Lower leg skin (tissue), 4 donors: Measurements from ENCODE around the gene AKR1C1. TPM values are rescaled to one million over a fixed set of nuclear protein-coding genes. Genes with fewer than 3 reads are reported as not detected.

Experiments used
- DNase-seq, 2 donors: peaks; one replicate each; pipeline ENCODE4 v3.0.0-alpha.2; 2019; ENCODE audit warnings: low spot score in 2 of 2
- H3K4me3 ChIP-seq: fragments of 200-600 bp; sonication (generic); 2 replicates; pipeline ENCODE4 v1.5.1; 2017; ENCODE audit warnings: mild to moderate bottlenecking, low read depth; ENCODE audit not compliant: poor library complexity, severe bottlenecking
- POLR2A ChIP-seq, 2 donors: fragments of 450-650 bp; IDR thresholded peaks; one replicate each; pipeline ENCODE4 v1.6.1; 2016 to 2017; ENCODE audit warnings: antibody characterized with exemption in 2 of 2, mild to moderate bottlenecking in 1 of 2, moderate library complexity in 1 of 2
- WGBS, 2 donors: methylation state at CpG; one replicate each; pipeline ENCODE4 v1.1.5; 2018; 5-methylcytosine and 5-hydroxymethylcytosine counted together
- intact Hi-C: fragments of 100-400 bp; cut with DNase I; formaldehyde crosslinking; loops from one replicate; pipeline ENCODE4 v1.15.0; 2023; ENCODE audit warnings: low total_unique reads
- total RNA-seq, 4 donors: library from RNA; depleted of rRNA; stranded (reverse); fragments of >200 nt; gene quantifications; one replicate each; pipeline ENCODE4 v1.1.0, GENCODE V29; 2016
- TF ChIP-seq, protein P1 (sequence below), 3 donors: fragments of 450-650 bp; IDR thresholded peaks; one replicate each; pipeline ENCODE4 v1.5.1; 2016; ENCODE audit warnings: antibody characterized with exemption in 3 of 3, mild to moderate bottlenecking in 3 of 3, moderate library complexity in 2 of 3

Gene AKR1C1
- total RNA-seq, 4 donors from 2014 or later, result 16.3 to 44.4 (median 31.3) TPM

DNA sequence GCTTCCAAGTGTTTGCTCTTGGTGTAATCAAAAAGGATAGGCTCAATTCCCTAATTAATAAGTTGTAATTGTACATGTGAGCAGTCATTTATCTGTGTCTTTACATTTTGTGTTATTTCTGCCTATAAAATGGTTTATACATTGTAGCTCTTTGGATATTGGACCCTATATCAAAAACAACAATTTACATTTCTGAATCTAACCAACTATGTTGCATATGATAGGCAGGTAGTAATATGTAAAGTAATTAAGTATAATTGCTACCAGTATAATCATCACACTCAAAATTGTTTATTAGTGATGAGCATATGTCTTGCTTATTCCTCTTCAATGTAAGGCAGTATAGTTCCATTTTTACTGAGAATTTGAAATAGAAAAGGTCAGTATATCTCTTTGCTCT is 13.8 kb downstream of the AKR1C1 start:
- intact Hi-C loops, result no loop called here
- no peak overlapping the region for H3K4me3 ChIP-seq
- TF ChIP-seq, protein P1, sequence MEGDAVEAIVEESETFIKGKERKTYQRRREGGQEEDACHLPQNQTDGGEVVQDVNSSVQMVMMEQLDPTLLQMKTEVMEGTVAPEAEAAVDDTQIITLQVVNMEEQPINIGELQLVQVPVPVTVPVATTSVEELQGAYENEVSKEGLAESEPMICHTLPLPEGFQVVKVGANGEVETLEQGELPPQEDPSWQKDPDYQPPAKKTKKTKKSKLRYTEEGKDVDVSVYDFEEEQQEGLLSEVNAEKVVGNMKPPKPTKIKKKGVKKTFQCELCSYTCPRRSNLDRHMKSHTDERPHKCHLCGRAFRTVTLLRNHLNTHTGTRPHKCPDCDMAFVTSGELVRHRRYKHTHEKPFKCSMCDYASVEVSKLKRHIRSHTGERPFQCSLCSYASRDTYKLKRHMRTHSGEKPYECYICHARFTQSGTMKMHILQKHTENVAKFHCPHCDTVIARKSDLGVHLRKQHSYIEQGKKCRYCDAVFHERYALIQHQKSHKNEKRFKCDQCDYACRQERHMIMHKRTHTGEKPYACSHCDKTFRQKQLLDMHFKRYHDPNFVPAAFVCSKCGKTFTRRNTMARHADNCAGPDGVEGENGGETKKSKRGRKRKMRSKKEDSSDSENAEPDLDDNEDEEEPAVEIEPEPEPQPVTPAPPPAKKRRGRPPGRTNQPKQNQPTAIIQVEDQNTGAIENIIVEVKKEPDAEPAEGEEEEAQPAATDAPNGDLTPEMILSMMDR (IDR thresholded peaks at IDR 0.05), result no peak
- TF ChIP-seq POLR2A (IDR thresholded peaks at IDR 0.05), result no peak
- no peak for DNase-seq

GRCh38 chr10:4978870-4979269 is 15.7 kb downstream of the AKR1C1 start:
- TF ChIP-seq POLR2A (IDR thresholded peaks at IDR 0.05), result no peak
- TF ChIP-seq, protein P1 (IDR thresholded peaks at IDR 0.05), result no peak
- 96 to 98% methylated on average over 4 of the region's 4 CpGs for WGBS, 2 donors
- no peak for DNase-seq
- H3K4me3 ChIP-seq, result no peak overlapping the region
- intact Hi-C loops, result no loop called here

- 89 to 97% methylated on average over 2 of the region's 2 CpGs for WGBS, 2 donors
Measured at GRCh38 chr10:4980793-4981192, 17.6 kb downstream of the AKR1C1 start.

DNA sequence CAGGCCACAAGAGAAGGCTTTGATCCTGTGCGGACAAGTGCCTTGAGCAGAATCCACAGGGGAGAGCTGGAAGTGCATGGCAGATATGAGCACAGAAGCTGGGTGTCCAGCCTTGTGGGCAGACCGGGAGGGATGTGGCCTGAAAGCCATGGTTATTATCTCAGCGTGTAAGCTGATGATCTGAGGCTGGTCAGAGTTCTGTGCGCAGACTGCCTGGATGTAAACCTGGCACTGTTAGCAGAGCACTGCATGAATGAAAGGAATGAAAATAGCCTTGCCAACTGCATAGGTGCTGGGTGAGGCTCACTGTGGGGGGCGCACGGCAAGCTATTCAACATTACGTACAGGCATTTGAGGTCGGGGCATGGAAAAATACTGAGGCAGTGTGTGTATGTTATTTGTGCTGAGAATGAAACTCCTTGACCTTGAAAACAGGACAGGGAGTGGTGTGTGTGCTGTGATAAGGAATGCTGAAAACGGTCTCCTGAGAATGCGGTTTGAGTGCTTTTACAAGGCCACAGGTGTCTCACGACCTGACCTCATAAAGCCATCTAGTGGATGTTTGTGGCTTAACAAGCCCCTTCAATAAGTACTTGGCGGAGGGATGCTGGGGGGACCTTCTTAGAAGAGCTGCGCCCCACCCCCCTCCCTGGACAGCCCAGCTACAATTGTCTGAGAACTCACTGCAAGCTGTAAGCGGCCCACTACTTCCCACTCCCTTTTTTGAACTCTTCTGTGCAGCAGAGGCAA is 18.7 kb downstream of the AKR1C1 start:
- TF ChIP-seq, protein P1 (IDR thresholded peaks at IDR 0.05), result no peak
- no peak for TF ChIP-seq POLR2A (IDR thresholded peaks at IDR 0.05)
- DNase-seq, result no peak
- 65 to 70% methylated on average over 14 of the region's 14 CpGs for WGBS, 2 donors
- intact Hi-C loops, result no loop called here
- no peak overlapping the region for H3K4me3 ChIP-seq

More at GRCh38 chr10:4980793-4981192, 17.6 kb downstream of the AKR1C1 start:
- no peak for TF ChIP-seq POLR2A (IDR thresholded peaks at IDR 0.05)
- TF ChIP-seq, protein P1 (IDR thresholded peaks at IDR 0.05), result no peak
- intact Hi-C loops, result no loop called here
- no peak overlapping the region for H3K4me3 ChIP-seq
- DNase-seq, result no peak

- DNase-seq, result no peak
- TF ChIP-seq, protein P1 (IDR thresholded peaks at IDR 0.05), result no peak
- TF ChIP-seq POLR2A (IDR thresholded peaks at IDR 0.05), result no peak
- H3K4me3 ChIP-seq, result no peak overlapping the region
- WGBS, 2 donors, result 85 to 87% methylated on average over 9 of the region's 9 CpGs
- intact Hi-C loops, result no loop called here
Measured at GRCh38 chr10:4982764-4983226, 19.6 kb downstream of the AKR1C1 start.
